ENCODE measurements around the gene TMPRSS11F.

DNA sequence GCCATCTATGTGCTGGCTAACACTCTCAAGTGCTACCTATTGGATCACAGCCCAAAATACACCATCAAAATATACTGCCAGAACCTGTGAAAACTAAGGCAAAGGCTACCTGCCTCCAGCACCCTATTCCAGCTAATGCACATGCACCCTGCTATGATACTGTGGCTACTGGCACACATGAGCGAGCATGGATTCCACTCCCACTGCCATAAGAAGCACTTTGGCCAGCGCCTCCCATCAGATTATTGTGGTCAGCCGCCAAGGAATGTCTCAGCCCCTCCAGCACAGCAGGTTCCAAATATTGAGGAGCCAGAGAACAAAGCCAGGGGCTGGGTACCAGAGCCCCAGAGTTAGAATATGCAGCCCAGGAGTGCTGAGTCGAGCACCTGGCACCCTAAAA is 32.5 kb upstream of the TMPRSS11F start:
- TF ChIP-seq, protein P1, sequence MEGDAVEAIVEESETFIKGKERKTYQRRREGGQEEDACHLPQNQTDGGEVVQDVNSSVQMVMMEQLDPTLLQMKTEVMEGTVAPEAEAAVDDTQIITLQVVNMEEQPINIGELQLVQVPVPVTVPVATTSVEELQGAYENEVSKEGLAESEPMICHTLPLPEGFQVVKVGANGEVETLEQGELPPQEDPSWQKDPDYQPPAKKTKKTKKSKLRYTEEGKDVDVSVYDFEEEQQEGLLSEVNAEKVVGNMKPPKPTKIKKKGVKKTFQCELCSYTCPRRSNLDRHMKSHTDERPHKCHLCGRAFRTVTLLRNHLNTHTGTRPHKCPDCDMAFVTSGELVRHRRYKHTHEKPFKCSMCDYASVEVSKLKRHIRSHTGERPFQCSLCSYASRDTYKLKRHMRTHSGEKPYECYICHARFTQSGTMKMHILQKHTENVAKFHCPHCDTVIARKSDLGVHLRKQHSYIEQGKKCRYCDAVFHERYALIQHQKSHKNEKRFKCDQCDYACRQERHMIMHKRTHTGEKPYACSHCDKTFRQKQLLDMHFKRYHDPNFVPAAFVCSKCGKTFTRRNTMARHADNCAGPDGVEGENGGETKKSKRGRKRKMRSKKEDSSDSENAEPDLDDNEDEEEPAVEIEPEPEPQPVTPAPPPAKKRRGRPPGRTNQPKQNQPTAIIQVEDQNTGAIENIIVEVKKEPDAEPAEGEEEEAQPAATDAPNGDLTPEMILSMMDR (IDR thresholded peaks at IDR 0.05; ENCODE audit: insufficient read depth, low read depth, low read length) = no peak
- no peak for TF ChIP-seq EZH2 (IDR thresholded peaks at IDR 0.05; ENCODE audit: insufficient read depth, low read length)
